Endothelial cell (in vitro differentiated cells): ENCODE measurements around the gene SLC8A3. TPM values are rescaled to one million over a fixed set of nuclear protein-coding genes. Genes with fewer than 3 reads are reported as not detected.

Source experiments
- DNase-seq: peaks from one replicate; pipeline ENCODE4 v3.0.0; 2021; ENCODE audit warnings: low spot score
- H3K27ac Mint-ChIP-seq: one replicate; pipeline ENCODE4 v1.8.0; 2021; ENCODE audit warnings: mixed read lengths, inconsistent platforms; ENCODE audit not compliant: unreplicated experiment
- H3K27me3 Mint-ChIP-seq: one replicate; pipeline ENCODE4 v1.8.0; 2021; ENCODE audit warnings: mild to moderate bottlenecking, moderate library complexity, mixed read lengths, inconsistent platforms; ENCODE audit not compliant: unreplicated experiment
- H3K36me3 Mint-ChIP-seq: one replicate; pipeline ENCODE4 v1.8.0; 2021; ENCODE audit warnings: mild to moderate bottlenecking, low read depth, mixed read lengths, inconsistent platforms; ENCODE audit not compliant: unreplicated experiment
- H3K4me1 Mint-ChIP-seq: one replicate; pipeline ENCODE4 v1.8.0; 2021; ENCODE audit warnings: mild to moderate bottlenecking, mixed read lengths, inconsistent platforms; ENCODE audit not compliant: unreplicated experiment
- H3K4me3 Mint-ChIP-seq: one replicate; pipeline ENCODE4 v1.8.0; 2021; ENCODE audit warnings: mild to moderate bottlenecking, mixed read lengths, inconsistent platforms; ENCODE audit not compliant: unreplicated experiment
- H3K9me3 Mint-ChIP-seq: one replicate; pipeline ENCODE4 v1.8.0; 2021; ENCODE audit warnings: mixed read lengths, inconsistent platforms; ENCODE audit not compliant: unreplicated experiment
- total RNA-seq: library from RNA; stranded (reverse); fragmentation: NEBNext Ultra II Directional; extraction: Animal tissue kit (Norgen Biotek cat#: 25700); gene quantifications from one replicate; pipeline ENCODE4 v1.2.1, GENCODE V29; 2021; ENCODE audit not compliant: unreplicated experiment
- TF ChIP-seq, protein P1 (sequence below): fragments of 200-600 bp; sonication (generic); IDR thresholded peaks from one replicate; pipeline ENCODE4 v1.5.0; 2021; ENCODE audit warnings: antibody characterized with exemption; ENCODE audit not compliant: unreplicated experiment

Gene SLC8A3
- total RNA-seq, 1 donor from 2014 or later: 0.13 TPM

DNA sequence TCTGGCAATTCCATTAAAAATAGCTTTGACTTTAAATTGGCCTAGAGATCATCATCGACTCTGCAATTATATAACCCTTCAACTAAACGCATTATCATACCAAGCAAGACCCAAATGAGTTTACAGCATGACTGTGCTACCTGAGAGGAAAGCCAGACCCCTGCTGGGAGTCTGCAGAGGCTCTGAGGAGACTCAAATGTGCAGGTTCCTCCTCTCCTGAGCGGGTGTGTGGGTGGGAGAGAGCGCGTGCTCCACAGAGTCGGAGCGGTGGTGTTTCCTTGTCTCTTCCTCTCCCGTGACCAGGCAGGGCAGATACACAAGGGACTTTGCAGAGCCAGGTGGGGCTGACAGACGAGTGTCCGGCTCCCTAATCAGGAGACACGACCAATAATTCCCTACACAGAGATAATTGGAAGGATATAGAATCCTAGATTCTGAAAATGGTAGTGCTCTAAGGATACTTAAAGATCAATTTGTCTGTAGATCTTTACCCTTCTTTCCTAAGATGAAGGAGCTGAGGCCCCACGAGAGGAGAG is 74.1 kb downstream of the SLC8A3 start:
- Mint-ChIP-seq H3K9me3 (no peaks in the 10 kb centered on the region), H3K36me3 (no peaks in the 10 kb centered on the region), H3K4me3 (no peak overlapping the region), H3K4me1 (no peaks in the 10 kb centered on the region), H3K27ac (no peak overlapping the region), H3K27me3 (peaks cover 6% of the 10 kb centered on the region)
- TF ChIP-seq, protein P1, sequence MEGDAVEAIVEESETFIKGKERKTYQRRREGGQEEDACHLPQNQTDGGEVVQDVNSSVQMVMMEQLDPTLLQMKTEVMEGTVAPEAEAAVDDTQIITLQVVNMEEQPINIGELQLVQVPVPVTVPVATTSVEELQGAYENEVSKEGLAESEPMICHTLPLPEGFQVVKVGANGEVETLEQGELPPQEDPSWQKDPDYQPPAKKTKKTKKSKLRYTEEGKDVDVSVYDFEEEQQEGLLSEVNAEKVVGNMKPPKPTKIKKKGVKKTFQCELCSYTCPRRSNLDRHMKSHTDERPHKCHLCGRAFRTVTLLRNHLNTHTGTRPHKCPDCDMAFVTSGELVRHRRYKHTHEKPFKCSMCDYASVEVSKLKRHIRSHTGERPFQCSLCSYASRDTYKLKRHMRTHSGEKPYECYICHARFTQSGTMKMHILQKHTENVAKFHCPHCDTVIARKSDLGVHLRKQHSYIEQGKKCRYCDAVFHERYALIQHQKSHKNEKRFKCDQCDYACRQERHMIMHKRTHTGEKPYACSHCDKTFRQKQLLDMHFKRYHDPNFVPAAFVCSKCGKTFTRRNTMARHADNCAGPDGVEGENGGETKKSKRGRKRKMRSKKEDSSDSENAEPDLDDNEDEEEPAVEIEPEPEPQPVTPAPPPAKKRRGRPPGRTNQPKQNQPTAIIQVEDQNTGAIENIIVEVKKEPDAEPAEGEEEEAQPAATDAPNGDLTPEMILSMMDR: no peak
- no peak for DNase-seq

DNA sequence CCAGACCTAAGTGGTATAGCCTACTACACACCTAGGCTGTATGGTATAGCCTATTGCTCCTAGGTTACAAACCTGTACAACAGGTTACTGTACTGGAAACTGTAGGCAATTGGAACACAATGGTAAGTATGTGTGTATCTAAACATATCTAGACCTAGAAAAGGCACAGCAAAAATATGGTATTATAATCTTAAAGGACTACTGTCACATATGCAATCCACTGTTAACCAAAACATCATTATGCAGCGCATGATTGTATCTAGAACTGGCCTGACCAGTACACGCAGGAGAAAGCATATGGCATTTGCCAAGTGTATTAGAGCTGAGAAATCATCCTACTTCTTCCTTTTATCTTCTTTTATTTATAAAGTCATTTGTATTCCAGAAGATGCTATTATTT is 75.5 kb downstream of the SLC8A3 start:
- Mint-ChIP-seq H3K4me1 (no peaks in the 10 kb centered on the region), H3K27ac (no peak overlapping the region), H3K36me3 (no peaks in the 10 kb centered on the region), H3K4me3 (no peak overlapping the region), H3K9me3 (no peaks in the 10 kb centered on the region), H3K27me3 (peaks cover 5% of the 10 kb centered on the region)
- TF ChIP-seq, protein P1: no peak
- DNase-seq: no peak

DNA sequence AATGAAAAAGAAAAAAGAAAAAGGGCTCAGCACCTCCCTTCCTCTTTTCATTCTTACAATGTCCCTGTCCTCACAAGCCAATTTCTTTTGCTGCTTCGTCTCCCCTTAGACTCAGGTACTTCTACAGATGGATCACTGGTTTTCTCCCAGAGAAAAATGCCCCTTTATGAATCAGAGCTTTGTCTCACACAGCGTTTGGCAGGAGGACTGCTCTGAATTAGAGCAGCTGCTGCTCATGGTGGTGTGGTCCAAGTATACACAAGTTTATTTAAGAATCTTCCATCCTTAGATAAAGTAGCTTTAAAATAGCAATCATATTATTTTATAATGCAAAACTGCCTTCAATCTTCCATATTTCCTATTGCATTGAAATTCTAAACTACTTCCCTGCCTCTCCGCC is 80.3 kb downstream of the SLC8A3 start:
- no peaks in the 10 kb centered on the region for H3K4me1 Mint-ChIP-seq

DNA sequence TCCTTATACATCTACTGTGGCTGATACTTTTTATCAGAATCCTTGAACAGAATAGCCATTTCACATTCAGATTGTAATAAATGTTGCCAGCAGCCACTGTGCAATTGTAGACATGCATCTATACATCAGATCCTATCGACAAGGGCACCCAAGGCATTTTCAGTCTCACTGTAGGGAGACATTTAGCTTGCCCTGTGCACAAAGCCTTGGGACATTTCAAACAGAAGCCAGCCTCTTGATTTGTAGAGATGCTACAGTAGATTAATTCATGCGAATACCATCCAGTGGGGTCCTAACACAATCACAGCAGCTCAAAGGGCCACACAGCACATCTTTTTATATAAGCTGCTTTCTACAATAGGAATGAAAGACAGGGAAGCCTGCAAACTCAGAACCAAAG is 81.4 kb downstream of the SLC8A3 start:
- no peaks in the 10 kb centered on the region for H3K9me3 Mint-ChIP-seq
- TF ChIP-seq, protein P1: no peak
- H3K36me3 Mint-ChIP-seq: no peaks in the 10 kb centered on the region
- H3K27me3 Mint-ChIP-seq: peaks cover 1% of the 10 kb centered on the region
- no peaks in the 10 kb centered on the region for H3K4me1 Mint-ChIP-seq
- H3K27ac Mint-ChIP-seq: no peak overlapping the region
- H3K4me3 Mint-ChIP-seq: no peak overlapping the region
- no peak for DNase-seq

More for the DNA sequence above, 80.3 kb downstream of the SLC8A3 start:
- TF ChIP-seq, protein P1: no peak
- Mint-ChIP-seq H3K27ac (no peak overlapping the region), H3K4me3 (no peak overlapping the region), H3K36me3 (no peaks in the 10 kb centered on the region), H3K9me3 (no peaks in the 10 kb centered on the region), H3K27me3 (peaks cover 1% of the 10 kb centered on the region)
- DNase-seq: no peak

DNA sequence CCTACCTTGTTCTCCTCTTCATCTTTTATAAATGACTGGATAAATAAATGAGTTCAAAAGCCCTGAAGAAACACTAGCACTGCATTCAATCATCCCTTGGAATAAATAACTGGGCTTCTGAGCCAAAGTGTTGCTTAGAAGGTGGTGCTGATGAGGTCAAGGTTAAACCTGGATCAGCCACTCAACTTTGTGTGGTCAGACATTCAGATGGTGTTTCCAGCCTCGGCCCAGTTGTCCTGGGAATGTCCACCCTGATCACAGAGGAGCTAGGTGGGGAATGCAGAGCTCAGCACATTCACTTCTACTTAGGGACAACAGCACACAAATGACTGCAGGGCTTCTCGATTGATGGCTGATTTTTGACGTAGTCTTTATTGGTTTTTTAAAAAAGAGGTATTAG is 88.7 kb downstream of the SLC8A3 start:
- no peaks in the 10 kb centered on the region for H3K36me3 Mint-ChIP-seq
- DNase-seq: no peak
- H3K27ac Mint-ChIP-seq: no peak overlapping the region
- no peak overlapping the region for H3K4me3 Mint-ChIP-seq
- no peaks in the 10 kb centered on the region for H3K9me3 Mint-ChIP-seq
- H3K4me1 Mint-ChIP-seq: no peaks in the 10 kb centered on the region
- TF ChIP-seq, protein P1: no peak
- no peaks in the 10 kb centered on the region for H3K27me3 Mint-ChIP-seq
